Natural killer cell (primary cell): ENCODE data around the gene C1QTNF9. TPM values are rescaled to one million over a fixed set of nuclear protein-coding genes. Genes with fewer than 3 reads are reported as not detected.
"Not testable (repeated sequence)": the region's sequence is repeated elsewhere in the genome, so short reads cannot be mapped to it uniquely, and the experiment has no call there.

Source experiments
- ATAC-seq, 3 donors: fragments of 150-1000 bp in 2 of 3; fragments of 200-7000 bp in 1 of 3; cut with Tn5 transposase; 1 replicate in 1 of 3; 2 replicates in 2 of 3; pipeline ENCODE4 v1.10.0; 2021; ENCODE audit warnings: mild to moderate bottlenecking in 2 of 3, moderate library complexity in 2 of 3
- DNase-seq, 2 donors: peaks; one replicate each; pipeline versions ENCODE4 v3.0.0 to v3.0.0-alpha.2; 2013 to 2021; ENCODE audit warnings: mixed read lengths in 1 of 2
- H3K27ac ChIP-seq: one replicate; pipeline ENCODE4 v1.5.1; 2013; ENCODE audit warnings: mild to moderate bottlenecking, low read length
- H3K27me3 ChIP-seq: one replicate; pipeline ENCODE4 v1.6.1; 2013; ENCODE audit warnings: low read length; ENCODE audit not compliant: control insufficient read depth, insufficient read depth
- H3K36me3 ChIP-seq: one replicate; pipeline ENCODE4 v1.6.1; 2013; ENCODE audit warnings: low read length; ENCODE audit not compliant: control insufficient read depth, insufficient read depth
- H3K4me1 ChIP-seq: one replicate; pipeline ENCODE4 v1.6.1; 2013; ENCODE audit warnings: low read length; ENCODE audit not compliant: control insufficient read depth, insufficient read depth
- H3K4me3 ChIP-seq: one replicate; pipeline ENCODE4 v1.5.1; 2013; ENCODE audit warnings: low read length
- H3K9me3 ChIP-seq: one replicate; pipeline ENCODE4 v1.6.1; 2013; ENCODE audit warnings: low read length; ENCODE audit not compliant: control insufficient read depth, insufficient read depth
- H3K27ac Mint-ChIP-seq, 2 donors: one replicate each; pipeline ENCODE4 v1.8.0; 2022; ENCODE audit warnings: mild to moderate bottlenecking in 2 of 2, mixed read lengths in 2 of 2, moderate library complexity in 1 of 2
- H3K27me3 Mint-ChIP-seq, 2 donors: one replicate each; pipeline ENCODE4 v1.8.0; 2022; ENCODE audit warnings: low read depth in 2 of 2, mixed read lengths in 2 of 2
- H3K36me3 Mint-ChIP-seq: one replicate; pipeline ENCODE4 v1.8.0; 2022; ENCODE audit warnings: mixed read lengths
- H3K4me1 Mint-ChIP-seq, 2 donors: one replicate each; pipeline ENCODE4 v1.8.0; 2022; ENCODE audit warnings: mixed read lengths in 2 of 2
- H3K4me3 Mint-ChIP-seq: one replicate; pipeline ENCODE4 v1.8.0; 2022; ENCODE audit warnings: mild to moderate bottlenecking, moderate library complexity, mixed read lengths
- H3K9me3 Mint-ChIP-seq, 2 donors: one replicate each; pipeline ENCODE4 v1.8.0; 2022; ENCODE audit warnings: mixed read lengths in 2 of 2
- WGBS: methylation state at CpG from one replicate; pipeline ENCODE4 v1.1.7; 2013; ENCODE audit warnings: missing lambda C conversion rate; ENCODE audit not compliant: insufficient coverage; 5-methylcytosine and 5-hydroxymethylcytosine counted together
- intact Hi-C: fragments of 100-400 bp; cut with micrococcal nuclease; formaldehyde crosslinking; loops from one replicate; pipeline ENCODE4 v1.14.2; 2022
- total RNA-seq, 4 donors: library from RNA; stranded (reverse); fragments of 120-200 nt in 1 of 4; gene quantifications; one replicate each; pipeline versions ENCODE4 v1.2.3 to v1.2.4, GENCODE V29; 2013 to 2022
- TF ChIP-seq, protein P1 (sequence below): fragments of 200-600 bp; IDR thresholded peaks from one replicate; pipeline ENCODE4 v1.8.0; 2022; ENCODE audit warnings: antibody characterized with exemption

C1QTNF9 gene
- total RNA-seq, 3 donors from 2014 or later (not counting 1 experiment from before 2014, with no cell fraction given) = 0.25 TPM; not detected in 2

DNA sequence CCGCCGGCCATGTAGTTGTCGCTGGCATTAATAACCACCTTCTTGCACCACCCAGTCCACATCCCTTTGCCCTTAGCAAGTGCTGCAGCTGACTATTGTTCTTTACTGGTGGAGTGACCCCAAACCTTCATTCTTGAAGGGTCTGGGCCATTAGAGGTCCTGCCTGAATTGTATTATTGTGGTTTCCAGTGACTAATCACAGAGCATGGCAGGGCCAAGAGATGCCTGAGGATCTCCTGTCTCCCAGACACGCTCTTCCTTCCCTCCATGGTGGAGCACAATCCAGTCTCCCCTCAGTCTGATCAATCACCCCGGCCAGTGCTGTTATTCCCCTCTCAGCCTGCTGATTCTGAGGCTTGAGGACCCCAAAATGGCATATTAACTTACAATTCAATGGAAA lies 39.0 kb downstream of the C1QTNF9 start:
- DNase-seq (no peak), ATAC-seq (no peak)
- Mint-ChIP-seq H3K4me3 (no peak overlapping the region), H3K4me1 (no peaks in the 10 kb centered on the region), H3K27ac (no peak overlapping the region), H3K27me3 (peaks cover 4 to 8% of the 10 kb centered on the region in 2 donors), H3K9me3 (no peaks in the 10 kb centered on the region), H3K36me3 (no peaks in the 10 kb centered on the region)
- intact Hi-C loops = no loop called here
- WGBS = 84% methylated on average over 5 of the region's 5 CpGs
- Histone ChIP-seq H3K4me1 (no peaks in the 10 kb centered on the region), H3K27ac (no peak overlapping the region), H3K9me3 (no peaks in the 10 kb centered on the region), H3K36me3 (no peaks in the 10 kb centered on the region), H3K4me3 (no peak overlapping the region), H3K27me3 (no peaks in the 10 kb centered on the region)
- TF ChIP-seq, protein P1, sequence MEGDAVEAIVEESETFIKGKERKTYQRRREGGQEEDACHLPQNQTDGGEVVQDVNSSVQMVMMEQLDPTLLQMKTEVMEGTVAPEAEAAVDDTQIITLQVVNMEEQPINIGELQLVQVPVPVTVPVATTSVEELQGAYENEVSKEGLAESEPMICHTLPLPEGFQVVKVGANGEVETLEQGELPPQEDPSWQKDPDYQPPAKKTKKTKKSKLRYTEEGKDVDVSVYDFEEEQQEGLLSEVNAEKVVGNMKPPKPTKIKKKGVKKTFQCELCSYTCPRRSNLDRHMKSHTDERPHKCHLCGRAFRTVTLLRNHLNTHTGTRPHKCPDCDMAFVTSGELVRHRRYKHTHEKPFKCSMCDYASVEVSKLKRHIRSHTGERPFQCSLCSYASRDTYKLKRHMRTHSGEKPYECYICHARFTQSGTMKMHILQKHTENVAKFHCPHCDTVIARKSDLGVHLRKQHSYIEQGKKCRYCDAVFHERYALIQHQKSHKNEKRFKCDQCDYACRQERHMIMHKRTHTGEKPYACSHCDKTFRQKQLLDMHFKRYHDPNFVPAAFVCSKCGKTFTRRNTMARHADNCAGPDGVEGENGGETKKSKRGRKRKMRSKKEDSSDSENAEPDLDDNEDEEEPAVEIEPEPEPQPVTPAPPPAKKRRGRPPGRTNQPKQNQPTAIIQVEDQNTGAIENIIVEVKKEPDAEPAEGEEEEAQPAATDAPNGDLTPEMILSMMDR = no peak

- Mint-ChIP-seq H3K9me3 (no peaks in the 10 kb centered on the region), H3K27ac (no peak overlapping the region), H3K27me3 (peaks cover 4 to 8% of the 10 kb centered on the region in 2 donors), H3K4me3 (no peak overlapping the region), H3K36me3 (no peaks in the 10 kb centered on the region), H3K4me1 (no peaks in the 10 kb centered on the region)
- H3K27me3 ChIP-seq = no peaks in the 10 kb centered on the region
- H3K4me1 ChIP-seq = no peaks in the 10 kb centered on the region
- no peak overlapping the region for H3K4me3 ChIP-seq
- H3K36me3 ChIP-seq = no peaks in the 10 kb centered on the region
- TF ChIP-seq, protein P1 = no peak
- DNase-seq = no peak
- WGBS = 71% methylated on average over 6 of the region's 6 CpGs
- intact Hi-C loops = no loop called here
- no peak for ATAC-seq
- no peak overlapping the region for H3K27ac ChIP-seq
- no peaks in the 10 kb centered on the region for H3K9me3 ChIP-seq
Measured at GRCh38 chr13:24348797-24349515, 39.6 kb downstream of the C1QTNF9 start.

- H3K27ac ChIP-seq, H3K27me3 ChIP-seq, H3K9me3 Mint-ChIP-seq, H3K36me3 Mint-ChIP-seq, intact Hi-C loops, H3K4me3 ChIP-seq, H3K9me3 ChIP-seq, H3K4me1 Mint-ChIP-seq, DNase-seq, H3K4me1 ChIP-seq, H3K36me3 ChIP-seq, H3K27me3 Mint-ChIP-seq, H3K27ac Mint-ChIP-seq, H3K4me3 Mint-ChIP-seq: not testable (repeated sequence)
- ATAC-seq = peak in 1 of 3 donors; percentile 32
- WGBS = 86% methylated on average over 3 of the region's 3 CpGs
Measured at GRCh38 chr13:24349778-24350664, 40.6 kb downstream of the C1QTNF9 start.

DNA sequence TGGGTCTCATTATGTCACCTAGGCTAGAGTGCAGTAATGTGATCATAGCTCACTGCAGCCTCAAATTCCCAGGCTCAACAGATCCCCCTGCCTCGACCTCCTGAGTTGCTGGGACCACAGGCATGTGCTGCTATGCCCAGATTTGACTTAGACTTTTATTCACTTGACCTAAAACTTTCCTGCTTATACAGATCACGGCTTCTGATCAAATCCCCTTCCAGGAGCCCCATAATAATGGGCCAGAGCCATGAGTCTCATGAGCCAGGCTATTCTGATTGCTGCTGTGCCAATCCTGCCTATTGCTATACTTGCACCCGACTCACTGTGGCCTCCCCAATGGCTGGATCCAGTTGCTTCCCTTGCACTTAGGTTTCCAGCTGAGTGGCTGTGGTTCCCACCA lies 42.0 kb downstream of the C1QTNF9 start:
- Mint-ChIP-seq H3K27ac (no peak overlapping the region), H3K9me3 (no peaks in the 10 kb centered on the region), H3K4me3 (no peak overlapping the region), H3K27me3 (no peaks in the 10 kb centered on the region), H3K36me3 (no peaks in the 10 kb centered on the region), H3K4me1 (no peaks in the 10 kb centered on the region)
- H3K36me3 ChIP-seq = no peaks in the 10 kb centered on the region
- DNase-seq (no peak), ATAC-seq (no peak)
- TF ChIP-seq, protein P1 = no peak
- H3K4me1 ChIP-seq = no peaks in the 10 kb centered on the region
- no peak overlapping the region for H3K27ac ChIP-seq
- H3K4me3 ChIP-seq = no peak overlapping the region
- no peaks in the 10 kb centered on the region for H3K9me3 ChIP-seq
- H3K27me3 ChIP-seq = no peaks in the 10 kb centered on the region
- intact Hi-C loops = no loop called here
- WGBS = 75% methylated on average over 3 of the region's 3 CpGs
